GM21529 (cell line): Measurements from ENCODE around the gene ARID3C.
A peak's percentile ranks its signal among the peaks of the same experiment; 100 is the strongest.

ENCODE experiments used
- ATAC-seq: cut with Tn5 transposase; IDR thresholded peaks from one replicate; pipeline ENCODE4 v1.9.1; 2021; ENCODE audit not compliant: unreplicated experiment

Gene ARID3C

GRCh38 chr9:34633166-34633565 lies 4.3 kb upstream of the ARID3C start:
- ATAC-seq, result no peak

- no peak for ATAC-seq
These were observed 1.7 kb upstream of the ARID3C start for GRCh38 chr9:34630402-34631154.

GRCh38 chr9:34629491-34629808 lies 584 bp upstream of the ARID3C start:
- ATAC-seq, result no peak

GRCh38 chr9:34627716-34628655 lies 880 bp downstream of the ARID3C start:
- ATAC-seq, result no peak

GRCh38 chr9:34625186-34625486 lies 3.7 kb downstream of the ARID3C start:
- ATAC-seq, result no peak

GRCh38 chr9:34624475-34625185 lies 4.2 kb downstream of the ARID3C start:
- no peak for ATAC-seq

GRCh38 chr9:34623374-34624235 lies 5.3 kb downstream of the ARID3C start:
- ATAC-seq, result no peak

GRCh38 chr9:34620061-34620994 lies 8.5 kb downstream of the ARID3C start, which contains the start of gene DCTN3:
Gene DCTN3 (minus strand): TSS chr9:34620495. CDS start chr9:34620464, 31 bp downstream.
- peak; percentile 100 for ATAC-seq

- ATAC-seq, result no peak
These were observed 13.7 kb downstream of the ARID3C start for GRCh38 chr9:34615132-34615531.

GRCh38 chr9:34612788-34613390 lies 16.0 kb downstream of the ARID3C start:
- peak; percentile 38 for ATAC-seq

- ATAC-seq, result peak; percentile 89
These were observed 16.8 kb downstream of the ARID3C start, which contains the start of gene RPP25L for GRCh38 chr9:34611811-34612787. Gene RPP25L (minus strand): TSS chr9:34612097. CDS start chr9:34611296, 801 bp downstream.

GRCh38 chr9:34611251-34611810 lies 17.5 kb downstream of the ARID3C start:
- ATAC-seq, result peak; percentile 13

GRCh38 chr9:34610434-34611206 lies 18.2 kb downstream of the ARID3C start:
- no peak for ATAC-seq

GRCh38 chr9:34607331-34607730 lies 21.5 kb downstream of the ARID3C start:
- no peak for ATAC-seq

GRCh38 chr9:34606905-34607304 lies 22.0 kb downstream of the ARID3C start:
- no peak for ATAC-seq

- no peak for ATAC-seq
These were observed 22.7 kb downstream of the ARID3C start for GRCh38 chr9:34606190-34606589.
